Measurements from ENCODE around the gene ARHGEF37.
A peak's percentile ranks its signal among the peaks of the same experiment; 100 is the strongest.
"Not testable (repeated sequence)": the region's sequence is repeated elsewhere in the genome, so short reads cannot be mapped to it uniquely, and the experiment has no call there.

The ARHGEF37 gene, protein sequence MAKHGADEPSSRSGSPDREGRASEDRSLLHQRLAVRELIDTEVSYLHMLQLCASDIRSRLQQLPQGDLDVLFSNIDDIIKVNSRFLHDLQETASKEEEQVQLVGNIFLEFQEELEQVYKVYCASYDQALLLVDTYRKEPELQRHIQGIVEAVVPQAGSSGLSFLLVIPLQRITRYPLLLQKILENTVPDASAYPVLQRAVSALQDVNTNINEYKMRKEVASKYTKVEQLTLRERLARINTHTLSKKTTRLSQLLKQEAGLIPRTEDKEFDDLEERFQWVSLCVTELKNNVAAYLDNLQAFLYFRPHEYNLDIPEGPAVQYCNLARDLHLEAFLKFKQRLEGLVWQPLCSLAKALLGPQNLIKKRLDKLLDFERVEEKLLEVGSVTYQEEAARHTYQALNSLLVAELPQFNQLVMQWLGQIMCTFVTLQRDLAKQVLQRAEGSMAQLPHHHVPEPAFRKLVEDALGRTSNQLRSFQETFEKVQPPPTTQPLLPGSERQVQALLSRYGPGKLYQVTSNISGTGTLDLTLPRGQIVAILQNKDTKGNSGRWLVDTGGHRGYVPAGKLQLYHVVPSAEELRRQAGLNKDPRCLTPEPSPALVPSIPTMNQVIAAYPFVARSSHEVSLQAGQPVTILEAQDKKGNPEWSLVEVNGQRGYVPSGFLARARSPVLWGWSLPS

DNA sequence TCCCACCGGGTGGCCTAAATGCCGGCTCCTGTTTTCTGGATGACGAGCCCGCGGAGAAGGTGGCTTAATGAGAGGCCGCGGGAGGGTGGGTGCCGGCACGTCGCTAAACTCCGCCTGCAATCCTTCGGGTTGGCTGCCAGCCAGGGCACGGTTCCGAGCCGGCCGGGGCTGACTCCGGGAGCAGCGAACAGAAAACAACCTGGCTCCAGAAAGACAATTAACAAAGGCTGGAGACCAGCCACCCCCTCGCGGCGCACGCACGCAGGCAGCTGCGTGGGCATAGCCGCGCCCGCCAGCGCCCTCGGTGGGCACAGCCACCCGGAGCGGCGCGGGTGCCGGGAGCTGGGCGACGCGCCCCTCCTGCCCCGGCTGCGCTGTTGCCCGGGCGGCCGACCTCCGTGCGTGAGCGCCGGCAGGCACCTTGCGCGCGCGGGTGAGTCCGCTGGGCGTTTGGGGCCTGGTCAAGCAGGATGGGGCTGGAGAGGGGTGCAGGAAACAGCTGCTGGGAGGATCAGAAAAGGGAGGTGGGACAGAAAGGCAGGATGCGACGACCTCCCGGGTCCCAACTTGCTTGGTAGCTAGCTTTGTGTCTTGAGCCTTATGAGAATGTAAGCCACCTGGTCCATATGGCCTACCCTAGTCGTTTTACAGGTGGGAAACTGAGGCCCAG, at the start of gene ARHGEF37:
Gene ARHGEF37, plus strand, starts transcription at position 307 of the 670 bp plus-strand sequence. CDS start 16,272 bp downstream, outside the sequence.
- peak; percentile 7 for DNase-seq

DNA sequence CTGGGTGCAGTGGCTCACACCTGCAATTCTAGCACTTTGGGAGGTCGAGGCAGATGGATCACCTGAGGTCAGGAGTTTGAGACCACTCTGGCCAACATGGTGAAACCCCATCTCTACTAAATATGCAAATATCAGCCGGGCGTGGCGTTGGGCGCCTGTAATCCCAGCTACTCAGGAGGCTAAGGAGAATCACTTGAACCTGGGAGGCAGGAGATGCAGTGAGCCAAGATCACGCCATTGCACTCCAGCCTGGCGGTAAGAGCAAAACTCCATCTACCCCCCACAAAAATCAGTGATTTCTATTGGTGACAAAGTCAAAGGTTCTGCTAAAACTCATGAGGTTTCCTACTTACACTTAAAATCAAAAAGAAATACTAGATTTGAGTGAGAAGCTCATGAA, 48.9 kb upstream of the ARHGEF37 start:
- no peak for DNase-seq

DNA sequence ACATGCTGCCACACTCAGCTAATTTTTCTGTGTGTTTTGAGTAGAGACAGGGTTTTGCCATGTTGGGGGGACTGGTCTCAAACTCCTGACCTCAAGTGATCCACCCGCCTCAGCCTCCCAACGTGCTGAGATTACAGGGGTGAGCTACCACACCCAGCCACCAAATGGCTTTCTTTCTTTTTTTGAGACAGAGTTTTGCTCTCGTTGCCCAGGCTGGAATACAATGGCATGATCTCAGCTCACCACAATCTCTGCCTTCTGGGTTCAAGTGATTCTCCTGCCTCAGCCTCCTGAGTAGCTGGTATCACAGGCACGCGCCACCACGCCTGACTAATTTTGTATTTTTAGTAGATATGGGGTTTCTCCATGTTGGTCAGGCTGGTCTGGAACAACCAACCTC, 45.5 kb upstream of the ARHGEF37 start:
- DNase-seq, result not testable (repeated sequence)

DNA sequence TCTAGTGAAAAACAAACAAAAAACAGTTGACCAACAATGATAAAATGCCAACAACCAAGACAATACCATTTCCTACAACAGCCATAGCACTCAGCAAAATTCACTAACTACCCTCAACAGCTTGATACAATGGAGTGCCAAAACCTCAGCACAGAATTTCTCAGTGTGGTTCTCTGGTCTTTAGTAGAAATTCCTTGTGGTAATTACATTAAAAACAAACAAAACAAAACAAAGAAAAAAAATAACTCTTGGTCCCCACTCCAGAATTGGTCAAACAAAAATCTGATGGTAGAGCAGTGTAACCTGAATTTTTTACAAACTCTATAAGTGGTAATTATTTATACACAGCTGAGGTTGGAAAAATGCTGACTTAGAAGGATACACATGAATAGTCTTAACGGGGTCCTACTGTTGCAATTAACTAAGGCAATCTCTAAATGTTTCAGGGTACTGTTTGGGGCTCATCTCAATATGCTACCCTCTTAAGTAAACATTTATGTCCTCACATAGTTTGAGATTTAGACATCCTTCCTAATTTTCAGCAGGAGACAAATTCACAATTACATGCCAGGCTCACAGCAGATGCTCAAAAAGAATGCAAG, 43.8 kb upstream of the ARHGEF37 start:
- no peak for DNase-seq

DNA sequence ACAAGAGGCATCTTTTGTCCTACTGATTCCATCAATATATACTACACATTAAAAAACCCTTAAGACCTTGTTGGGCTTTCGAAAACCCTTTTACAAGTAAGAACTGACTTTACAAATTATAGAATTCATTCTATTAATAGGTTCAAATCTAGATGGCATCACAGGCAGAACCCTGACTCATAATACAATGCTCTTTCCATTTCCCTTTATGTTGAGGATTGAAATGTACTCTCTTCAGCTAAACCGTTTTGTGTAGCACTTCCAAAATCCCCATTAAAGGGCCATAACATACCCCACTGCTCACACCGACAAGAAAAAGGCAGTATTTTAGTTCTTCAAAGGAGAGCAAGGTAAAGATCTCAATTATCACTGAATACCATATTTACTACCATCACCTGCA, 41.2 kb upstream of the ARHGEF37 start:
- no peak for DNase-seq

DNA sequence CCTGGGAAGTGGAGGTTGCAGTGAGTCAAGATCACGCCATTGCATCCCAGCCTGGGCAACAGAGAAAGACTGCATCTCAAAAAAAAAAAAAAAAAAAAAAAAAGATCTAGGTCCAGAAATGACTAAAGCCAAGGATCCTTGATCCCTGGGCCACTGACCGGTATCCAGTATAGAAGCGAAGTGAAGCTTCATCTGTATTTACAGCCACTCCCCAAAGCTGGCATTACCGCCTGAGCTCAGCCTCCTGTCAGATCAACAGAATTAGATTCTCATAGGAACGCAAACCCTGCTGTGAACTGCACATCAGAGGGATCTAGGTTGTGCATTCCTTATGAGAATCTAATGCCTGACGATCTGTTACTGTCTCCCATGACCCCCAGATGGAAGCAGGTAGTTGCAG, 39.4 kb upstream of the ARHGEF37 start:
- DNase-seq, result no peak

DNA sequence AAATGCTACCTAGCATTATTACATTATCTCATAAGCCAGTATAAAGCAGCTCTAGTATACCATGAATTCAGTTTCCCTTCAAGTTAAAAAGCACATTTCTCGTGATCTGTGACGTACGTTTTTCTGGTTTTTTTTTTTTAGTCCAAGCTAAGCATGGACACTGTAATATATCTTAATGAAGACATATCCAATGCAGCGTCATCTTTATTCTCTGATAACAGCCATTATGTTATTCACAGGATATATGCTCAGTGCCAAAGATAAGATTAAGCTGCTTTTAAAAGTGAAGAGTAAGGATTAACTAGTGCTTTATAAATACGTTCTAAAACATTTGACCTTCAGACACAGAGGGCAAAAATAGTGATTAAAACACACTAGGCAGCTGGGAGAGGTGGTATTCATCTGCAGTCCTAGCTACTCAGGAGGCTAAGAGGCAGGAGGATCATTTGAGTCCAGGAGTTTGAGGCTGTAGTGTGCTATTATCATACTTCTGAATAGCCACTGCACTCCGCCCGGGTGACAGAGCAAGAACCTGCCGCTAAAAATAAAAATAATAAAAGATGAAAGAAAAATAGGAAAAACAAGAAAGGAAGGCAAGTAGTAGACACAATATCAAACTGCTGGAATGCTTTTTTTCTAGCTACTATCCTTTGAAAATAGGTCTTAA, 37.8 kb upstream of the ARHGEF37 start:
- no peak for DNase-seq

DNA sequence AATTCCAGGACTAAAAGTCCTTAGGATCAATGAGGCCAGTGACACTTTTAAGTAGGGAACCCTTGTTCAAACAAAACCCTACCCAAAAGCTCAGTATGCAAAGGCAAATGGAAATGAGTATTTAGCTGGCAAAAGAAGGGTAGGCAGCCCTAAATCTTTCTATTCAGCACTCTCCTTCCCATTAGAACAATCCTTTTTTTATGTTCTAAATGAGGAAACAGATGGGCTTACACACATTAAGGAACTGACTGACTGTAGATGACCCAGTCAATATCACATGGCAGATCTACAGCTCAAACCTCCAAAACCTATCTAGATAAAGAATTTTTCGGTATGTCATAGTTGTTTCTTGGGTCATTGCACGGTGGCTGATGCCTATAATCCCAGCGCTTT, 37.3 kb upstream of the ARHGEF37 start:
- DNase-seq, result no peak

DNA sequence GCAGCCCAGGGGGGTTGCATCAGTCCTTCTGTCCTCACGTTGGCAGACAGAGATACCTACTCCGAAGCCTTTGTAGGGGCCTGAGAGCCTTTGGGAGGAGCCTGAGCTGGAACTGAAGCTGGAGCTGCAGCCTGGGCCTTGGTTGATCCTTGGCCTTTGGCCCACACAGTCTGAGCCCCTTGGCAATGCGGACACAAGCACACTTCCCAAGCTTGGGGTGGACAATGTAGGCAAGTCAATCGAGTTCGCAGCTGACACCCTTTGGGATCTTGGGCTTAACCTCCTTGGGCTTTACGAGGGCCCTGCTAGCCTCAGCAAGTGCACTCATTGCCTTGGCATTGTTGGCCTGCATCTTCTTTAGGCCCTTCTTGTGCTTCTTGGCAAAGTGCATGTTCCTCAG, 36.0 kb upstream of the ARHGEF37 start:
- DNase-seq, result no peak

DNA sequence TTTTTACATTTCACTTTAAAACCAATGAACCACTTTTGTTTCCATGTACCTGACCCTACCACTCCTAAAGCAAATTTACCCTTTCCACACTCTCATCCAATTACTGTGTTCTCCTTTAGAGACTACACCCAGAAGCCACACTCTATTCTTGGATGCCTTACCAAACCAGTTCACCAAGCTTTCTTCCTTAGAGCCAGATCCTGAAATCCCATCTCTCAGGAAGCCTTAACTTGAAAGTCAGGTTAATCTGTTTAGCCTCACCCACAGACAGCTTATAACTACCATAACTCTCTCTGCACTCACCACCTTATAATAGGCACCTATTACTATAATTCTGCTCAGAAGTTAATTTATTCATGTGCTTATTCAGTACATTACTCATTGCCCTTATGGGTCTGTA, 34.3 kb upstream of the ARHGEF37 start:
- DNase-seq, result no peak

DNA sequence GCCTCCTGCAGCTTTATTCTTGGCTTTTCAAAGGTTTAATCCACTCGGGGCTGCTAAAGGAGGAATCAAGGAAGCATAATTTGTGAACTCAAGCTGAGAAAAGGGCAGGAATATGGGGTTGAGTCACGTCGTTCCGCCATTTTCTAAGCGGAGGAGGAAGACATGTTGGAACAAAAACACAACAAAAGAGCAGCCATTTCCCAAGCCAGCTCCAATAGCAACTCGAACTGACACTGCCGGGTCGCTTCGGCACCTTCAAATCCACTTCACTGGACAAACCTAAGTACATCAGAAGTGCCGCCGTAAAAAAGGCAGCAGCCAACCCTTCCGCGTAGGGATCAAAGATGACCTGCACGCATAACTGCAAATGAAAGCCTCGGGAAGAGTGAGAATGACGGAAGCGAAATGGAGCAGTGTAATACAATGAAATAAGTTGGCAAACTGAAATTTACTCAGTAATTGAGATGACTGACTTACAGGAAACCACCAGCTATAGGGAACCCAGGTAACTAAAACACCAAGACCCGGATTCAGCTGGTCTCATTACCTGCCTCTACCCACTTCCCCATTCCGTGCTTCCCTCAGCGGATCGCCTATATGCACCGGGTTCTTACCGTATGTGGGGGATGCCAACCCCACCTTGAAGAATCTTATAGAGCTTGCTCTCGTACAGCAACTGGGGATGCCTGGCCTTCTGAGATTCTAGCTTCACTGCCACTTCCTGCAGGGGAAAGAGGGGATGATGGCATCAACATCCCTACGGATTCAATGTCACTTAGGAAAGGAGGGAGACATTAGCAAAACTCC, 31.6 kb upstream of the ARHGEF37 start:
- peak; percentile 37 for DNase-seq

DNA sequence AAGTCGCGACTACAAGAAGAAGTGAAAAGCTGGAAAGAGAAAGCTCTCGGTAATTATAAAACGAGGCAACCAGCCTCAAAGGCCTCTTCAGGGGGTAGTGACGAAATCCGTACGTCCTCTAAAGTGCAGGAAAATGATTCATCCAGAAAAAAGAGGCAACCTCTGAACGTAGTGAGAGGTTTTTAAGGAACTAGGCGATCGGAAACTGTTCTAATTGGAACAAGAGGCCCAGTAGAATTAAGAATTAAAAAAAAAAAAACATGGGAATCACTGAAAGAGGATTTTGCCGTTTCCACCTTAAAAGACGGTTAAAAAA, 31.1 kb upstream of the ARHGEF37 start:
- peak; percentile 72 for DNase-seq

DNA sequence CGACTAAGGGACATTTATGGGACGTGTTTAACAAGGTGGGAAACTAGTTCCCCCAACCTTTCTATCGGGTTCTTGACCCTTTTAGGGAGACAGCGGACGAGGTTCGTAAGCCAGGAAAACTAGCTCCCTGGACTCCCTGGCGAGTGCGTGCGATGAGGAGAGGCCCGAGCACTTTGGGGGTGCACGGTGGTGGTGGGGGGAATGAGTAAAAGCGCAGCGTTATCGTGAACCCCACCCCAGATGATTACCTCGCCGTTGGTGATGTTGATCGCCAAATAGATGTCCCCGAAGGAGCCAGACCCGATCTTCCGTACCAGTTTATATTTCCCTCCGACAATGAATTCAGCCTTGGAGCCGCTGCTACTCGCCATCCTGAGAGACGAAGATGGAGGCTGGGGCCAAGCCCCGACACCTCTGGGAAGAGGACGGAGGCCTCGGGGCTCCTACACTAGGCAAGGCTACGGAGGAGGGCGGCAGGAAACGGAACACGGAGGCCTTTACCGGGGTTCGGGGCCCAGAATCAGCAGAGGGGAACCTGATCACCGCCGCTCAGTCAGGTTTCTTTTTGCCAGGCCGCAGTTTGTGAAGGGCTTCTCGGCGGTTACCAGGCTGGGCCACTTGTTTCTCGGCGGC, 30.6 kb upstream of the ARHGEF37 start:
- DNase-seq, result no peak

DNA sequence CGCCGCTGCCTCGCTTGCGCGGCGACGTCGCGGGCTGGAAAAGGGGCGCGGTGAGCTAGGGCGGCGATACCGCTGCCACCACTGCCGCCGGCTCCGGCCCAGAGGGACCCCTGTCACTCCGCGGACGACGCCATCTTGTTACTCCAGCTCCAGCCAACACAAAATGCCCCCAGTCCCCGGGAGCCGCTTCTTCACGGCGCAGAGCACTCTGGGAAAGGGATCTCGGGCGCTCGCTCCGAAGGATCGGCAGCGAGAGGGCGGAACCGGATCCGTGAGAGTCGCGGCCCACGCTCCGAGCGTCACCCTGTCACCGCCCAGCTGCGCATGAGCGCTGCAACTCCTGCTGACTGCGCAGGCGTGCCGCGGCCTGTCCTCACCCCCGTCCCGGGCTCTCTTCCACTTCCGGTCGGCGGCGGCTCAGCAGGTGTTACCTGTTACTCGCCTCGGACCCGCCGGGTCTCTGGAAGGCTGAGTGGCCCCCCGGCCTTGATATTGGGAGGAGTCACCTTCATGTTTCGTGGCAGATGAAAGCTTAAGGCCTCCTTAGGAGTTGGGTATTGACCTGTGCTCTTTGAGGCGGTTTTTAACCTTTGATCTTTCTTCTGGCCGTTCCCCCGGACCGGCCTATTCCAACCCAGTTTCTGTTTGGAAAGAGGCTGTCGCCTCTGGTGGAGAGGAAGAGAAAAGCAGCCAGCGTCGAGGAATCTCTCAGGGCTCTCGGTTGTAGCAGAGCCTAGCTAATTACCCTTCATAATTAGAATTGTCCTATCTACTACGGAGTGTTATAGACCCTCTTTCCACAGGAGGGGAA, 29.9 kb upstream of the ARHGEF37 start, which contains the start of gene CSNK1A1:
Gene CSNK1A1, minus strand, starts transcription at position 213 of the 811 bp plus-strand sequence. CDS start 475 bp downstream, outside the sequence.
- DNase-seq, result peak; percentile 99

DNA sequence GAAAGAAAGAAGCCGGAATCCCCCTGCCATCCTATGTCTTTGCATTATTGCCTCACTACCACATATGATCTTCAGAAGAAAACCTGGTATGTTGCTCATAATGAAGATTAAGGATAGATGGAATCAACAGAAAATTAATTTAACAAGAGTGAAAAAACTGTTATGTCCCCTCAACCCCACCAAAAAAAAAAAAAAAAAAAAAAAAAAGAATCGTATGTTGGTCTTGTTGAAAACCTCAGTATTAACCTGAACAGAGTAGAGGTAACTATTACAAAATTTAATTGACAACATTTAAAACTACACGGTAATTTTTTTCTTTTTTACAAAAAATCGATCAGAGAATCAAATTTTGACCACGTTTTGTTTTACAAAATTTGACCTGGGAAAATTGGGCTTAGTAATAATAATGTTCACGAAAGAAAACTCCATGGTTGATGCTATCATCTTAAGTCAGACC, 29.2 kb upstream of the ARHGEF37 start:
- DNase-seq, result no peak

DNA sequence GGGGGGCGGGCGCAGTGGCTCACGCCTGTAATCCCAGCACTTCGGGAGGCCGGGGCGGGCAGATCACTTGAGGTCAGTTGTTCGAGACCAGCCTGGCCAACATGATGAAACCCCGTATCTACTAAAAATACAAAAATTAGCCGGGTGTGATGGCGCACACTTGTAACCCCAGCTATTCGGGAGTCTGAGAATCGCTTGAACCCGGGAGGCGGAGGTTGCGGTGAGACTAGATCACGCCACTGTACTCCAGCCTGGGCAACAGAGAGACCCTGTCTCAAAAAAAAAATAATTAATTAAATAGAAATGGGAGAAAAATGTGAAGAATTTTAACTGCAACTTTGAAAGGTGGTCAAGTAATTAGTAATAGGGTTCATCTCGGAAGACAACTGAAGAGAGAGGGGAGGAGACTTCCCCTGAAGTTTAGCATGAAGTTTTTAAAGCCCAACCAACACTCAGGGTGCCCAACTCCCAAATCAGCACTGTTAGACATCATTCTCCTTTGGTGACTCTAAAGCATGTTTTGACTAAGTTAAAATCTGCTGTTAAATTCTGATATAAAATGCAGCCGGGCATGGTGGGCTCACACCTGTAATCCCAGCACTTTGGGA, 28.6 kb upstream of the ARHGEF37 start:
- DNase-seq, result no peak

DNA sequence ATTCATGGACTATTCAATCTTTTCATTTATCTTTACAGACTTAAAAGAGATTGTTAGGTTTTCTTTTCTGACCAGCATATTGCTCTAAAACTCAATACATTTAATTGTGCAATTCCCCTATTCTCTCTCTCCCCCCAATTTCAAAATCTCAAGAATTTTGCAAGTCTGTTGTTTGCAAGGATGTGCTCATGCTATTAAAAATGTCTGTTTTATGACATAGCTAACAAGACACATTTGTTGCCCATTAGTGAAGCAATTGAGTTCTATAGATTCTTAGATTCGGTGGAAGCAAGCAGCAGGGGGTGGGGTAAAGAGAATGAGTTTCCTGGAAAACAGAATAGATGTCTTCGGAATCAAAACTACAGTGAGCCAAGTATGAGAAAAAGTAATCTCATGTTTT, 21.6 kb upstream of the ARHGEF37 start:
- DNase-seq, result peak; percentile 61

DNA sequence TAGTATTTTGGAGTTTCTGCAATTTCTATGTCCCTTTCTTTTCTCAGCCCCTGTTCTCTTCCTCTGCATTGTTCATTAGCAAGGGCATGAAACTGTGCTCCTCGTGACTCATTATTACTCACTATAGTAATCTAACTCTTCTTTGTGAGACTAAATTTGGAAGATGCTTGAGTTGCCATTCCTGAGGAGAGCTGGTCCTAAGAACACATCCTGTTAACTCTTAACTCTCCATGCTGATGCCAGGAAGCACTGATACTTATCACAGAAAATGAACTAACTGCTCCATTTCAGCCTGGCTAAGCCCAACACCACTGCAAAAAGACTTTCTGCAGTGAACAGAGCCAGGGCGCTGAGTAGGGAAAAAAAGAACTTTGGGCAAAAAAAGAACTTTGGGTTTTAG, 19.4 kb upstream of the ARHGEF37 start:
- DNase-seq, result peak; percentile 98

DNA sequence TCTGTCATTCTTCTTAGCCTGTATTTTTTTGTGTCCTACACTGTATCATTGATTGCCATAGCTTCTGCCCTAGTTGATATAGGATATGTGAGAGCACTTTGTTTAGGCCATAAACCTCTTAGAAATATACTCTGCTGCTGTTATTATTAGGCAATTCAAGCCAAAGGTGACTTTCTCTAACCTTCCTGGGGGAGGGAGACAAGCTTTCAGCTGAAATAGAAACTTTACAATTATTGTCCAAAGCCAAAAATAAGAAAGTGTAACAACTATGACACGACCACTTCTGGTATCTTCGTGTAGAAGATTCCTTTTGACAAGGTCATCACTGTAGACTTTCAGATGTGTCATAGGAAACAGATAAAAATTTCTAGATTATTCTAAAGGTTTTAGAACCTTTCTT, 17.8 kb upstream of the ARHGEF37 start:
- peak; percentile 39 for DNase-seq

DNA sequence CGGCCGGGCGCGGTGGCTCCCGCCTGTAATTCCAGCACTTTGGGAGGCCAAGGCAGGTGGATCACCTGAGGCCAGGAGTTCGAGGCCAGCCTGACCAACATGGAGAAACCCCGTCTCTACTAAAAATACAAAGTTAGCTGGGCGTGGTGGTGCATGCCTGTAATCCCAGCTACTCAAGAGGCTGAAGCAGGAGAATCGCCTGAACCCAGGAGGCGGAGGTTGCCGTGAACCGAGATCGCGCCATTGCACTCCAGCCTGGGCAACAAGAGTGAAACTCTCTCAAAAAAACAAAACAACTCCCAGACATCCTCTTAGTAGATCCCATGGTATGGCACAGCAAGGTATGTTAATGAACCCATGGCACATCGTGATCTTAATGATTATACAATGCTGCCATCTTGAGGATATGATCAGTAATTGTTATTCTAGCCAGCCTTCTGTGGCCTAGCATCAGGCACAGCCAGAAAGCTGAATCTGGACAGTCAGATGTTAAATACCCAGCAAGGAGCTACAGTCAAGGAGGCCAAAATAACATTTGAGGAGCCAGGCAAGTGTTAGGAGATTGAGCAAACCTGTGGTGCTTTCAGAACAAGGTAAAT, 16.7 kb upstream of the ARHGEF37 start:
- peak; percentile 83 for DNase-seq
